ENCODE results near the gene TMEM74B.
"Not testable (repeated sequence)": the region's sequence is repeated elsewhere in the genome, so short reads cannot be mapped to it uniquely, and the experiment has no call there.

TMEM74B gene

DNA sequence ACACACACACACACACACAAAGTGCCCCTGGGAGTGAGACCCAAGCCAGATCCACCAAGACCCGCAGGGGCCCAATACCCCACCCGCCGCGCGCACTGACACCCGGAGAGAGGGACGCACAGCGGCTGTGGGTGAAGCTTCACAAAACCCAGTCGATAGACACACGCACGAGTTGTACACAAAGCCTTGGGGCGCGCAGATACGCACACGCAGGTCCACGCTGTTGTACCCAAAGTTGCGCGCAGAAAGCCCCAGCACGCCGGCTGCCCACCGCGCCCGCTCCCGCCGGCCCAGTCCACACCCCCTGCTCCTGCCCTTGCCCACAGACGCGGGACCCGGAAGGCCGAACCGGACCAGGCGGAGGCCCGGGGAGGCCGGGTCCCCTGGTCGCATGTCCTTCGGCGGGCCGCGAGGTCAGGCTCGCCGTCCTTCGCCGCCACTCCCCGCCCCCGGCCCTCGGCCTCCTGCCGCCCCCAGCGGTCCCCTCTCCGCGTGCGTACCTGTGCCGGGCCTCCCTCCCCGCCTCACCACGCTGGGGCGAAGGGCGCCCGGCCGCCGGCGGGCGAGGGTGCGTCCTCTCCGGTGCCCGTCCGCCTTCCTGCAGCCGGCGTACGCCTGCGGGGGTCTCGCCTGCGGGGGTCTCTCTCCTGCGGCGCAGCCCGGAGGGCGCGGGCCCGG, at the start of gene TMEM74B:
TSS of gene TMEM74B (minus strand) at position 344 of the 678 bp plus-strand sequence. CDS start 1,180 bp downstream, outside the sequence.
- no peak for DNase-seq (ENCODE audit: low read depth in 2 of 2)

DNA sequence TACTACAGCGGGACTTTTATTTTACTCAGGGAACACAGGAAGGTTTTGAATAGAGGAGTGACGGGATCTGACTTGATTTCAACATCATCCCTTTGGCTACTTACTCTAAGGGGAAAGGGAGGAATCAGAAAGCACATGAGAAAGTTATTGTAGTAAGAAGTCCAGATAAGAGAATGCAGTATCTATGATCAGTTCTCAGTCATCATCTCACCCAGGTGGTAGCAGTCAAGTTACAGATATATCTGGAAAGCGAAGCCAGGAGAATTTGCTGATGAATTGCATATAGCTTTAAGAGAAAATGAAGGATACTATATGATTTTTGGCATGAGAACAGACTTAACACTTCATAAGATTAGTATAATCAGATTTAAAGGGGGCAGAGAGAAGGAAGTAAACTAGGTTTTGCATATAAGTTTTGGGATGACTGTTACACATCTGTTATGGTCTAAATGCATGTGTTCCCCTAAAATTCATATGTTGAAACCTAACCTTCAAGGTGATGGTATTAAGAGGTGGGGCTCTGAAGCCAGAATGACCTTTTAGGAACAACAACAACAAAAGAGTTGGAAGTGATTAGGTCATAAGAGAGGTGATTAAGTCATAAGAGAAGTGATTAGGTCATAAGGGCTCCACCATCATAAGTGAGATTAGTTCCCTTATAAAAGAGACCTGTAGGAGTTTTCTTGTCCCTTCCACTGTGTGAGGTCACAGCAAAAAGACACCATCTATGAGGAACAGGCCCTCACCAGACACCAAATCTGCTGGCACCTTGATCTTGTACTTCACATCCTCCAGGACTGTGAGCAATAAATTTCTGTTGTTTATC, 47.7 kb upstream of the TMEM74B start:
- no peak for DNase-seq (ENCODE audit: low read depth in 2 of 2)

DNA sequence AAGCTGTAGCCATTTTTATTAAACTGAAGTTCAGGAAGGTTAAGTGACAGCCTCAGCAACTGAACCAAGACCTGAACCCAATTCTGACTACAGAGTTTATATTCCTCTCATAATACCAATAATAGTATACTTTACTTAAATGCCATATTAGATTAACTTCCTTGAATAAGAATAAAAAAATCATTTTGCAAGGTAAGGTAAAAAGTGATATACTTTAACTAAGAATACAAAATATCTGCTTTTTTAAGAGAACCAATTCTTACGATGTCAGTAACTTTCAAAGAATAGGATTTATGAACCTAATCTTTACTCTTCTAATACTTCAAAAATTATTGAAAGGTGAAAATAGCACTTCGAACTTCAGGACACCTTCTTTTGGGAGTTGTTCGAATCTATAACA, 44.8 kb upstream of the TMEM74B start:
- no peak for DNase-seq (ENCODE audit: low read depth in 2 of 2)

DNA sequence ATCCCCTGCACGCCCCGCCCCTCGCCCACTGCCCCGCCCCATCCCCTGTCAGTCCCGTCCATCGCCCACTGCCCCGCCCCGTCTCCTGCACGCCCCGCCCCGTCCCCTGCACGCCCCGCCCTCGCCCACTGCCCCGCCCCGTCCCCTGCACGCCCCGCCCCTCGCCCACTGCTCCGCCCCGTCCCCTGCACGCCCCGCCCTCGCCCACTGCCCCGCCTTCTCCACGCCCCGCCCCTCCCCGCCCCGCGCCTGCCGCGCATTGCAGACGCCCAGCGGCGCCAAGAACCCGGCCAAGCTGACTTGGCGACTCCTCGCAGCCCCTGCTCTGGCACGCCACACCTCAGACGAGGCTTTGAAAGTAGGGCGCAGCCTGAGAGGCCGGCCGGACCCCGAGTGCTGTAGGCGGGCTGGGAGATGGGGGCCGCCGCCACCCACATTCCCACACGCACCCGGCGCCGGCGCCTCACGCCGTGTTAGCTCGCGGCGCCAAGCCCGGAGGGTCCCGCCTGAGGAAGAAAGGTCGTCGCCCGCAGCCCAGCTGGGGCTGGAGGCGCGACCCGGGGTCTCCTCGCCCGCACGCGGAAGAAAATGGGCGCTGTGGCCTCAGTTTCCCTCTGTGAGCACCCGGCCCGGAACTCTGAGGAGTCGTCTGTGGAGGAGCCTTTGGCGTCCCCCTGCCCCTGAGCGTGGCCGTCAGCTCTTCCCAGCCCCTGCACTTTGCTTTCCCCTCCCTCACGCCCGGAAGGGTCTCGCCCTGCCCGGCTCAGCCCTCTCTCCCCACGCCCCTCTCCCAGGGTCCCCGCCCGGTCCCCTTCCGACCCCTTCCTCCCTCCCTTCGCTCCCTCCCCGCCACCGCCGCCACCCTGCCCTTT, 41.2 kb upstream of the TMEM74B start, which contains the start of gene RAD21L1:
TSS of gene RAD21L1 (plus strand) at position 262 of the 872 bp plus-strand sequence. CDS start 2,410 bp downstream, outside the sequence.
- DNase-seq (ENCODE audit: low read depth in 2 of 2), result peak; percentile 56 to 73

DNA sequence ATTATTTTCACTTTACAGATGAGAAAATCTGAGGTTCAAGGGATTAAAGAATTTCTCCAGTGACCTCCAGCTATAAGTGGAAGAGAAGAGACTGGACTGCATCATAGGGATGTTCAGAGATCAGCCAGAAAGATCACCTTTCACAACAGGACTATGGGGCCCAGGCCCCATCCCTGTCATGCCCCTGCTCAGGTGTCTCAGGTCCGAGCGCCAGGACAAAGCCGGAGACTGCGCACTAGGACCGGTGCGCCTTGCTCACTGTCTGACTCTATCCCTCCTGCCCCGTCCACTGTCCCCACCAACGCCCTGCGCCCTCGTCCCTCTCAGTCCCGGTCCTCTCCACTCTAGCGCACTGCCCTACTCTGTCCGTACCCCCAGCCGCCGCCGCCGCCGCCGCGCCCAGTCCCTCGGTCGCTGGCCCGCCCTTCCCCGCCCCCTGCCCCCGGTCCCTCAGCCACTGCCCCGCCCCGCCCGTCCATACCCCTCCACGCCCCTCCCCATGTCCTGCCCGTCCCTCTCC, 40.5 kb upstream of the TMEM74B start:
- no peak for DNase-seq (ENCODE audit: low read depth in 2 of 2)

DNA sequence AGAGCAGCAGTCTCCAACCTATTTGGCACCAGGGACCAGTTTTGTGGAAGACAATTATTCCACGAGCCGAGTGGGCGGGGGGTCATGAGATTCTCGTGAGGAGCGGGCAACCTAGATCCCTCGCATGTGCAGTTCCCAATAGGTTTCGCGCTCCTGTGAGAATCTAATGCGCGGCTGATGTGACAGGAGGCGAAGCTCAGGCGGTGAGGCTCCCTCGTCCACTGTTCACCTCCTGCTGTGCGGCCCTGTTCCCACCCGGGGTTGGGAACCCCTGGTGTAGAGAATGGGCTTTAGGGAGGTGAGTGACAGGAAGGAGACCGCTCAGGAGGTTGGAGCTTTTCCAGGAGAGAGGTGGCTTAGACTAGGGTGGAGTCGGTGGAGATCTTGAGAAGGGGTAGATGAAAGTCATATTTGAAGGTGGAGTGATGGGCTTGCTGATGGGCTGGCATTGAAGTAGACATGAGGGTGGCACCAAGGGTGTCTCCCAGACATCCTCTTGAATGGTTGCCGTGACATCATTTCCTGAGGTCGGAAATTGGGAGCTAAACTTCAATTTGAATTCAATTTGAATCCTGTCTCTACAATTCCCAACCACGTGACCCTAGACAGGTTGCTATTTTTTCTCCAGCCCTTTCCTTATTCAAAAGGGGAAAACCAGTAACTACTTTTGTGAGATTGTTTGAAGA, 39.6 kb upstream of the TMEM74B start:
- no peak for DNase-seq (ENCODE audit: low read depth in 2 of 2)

DNA sequence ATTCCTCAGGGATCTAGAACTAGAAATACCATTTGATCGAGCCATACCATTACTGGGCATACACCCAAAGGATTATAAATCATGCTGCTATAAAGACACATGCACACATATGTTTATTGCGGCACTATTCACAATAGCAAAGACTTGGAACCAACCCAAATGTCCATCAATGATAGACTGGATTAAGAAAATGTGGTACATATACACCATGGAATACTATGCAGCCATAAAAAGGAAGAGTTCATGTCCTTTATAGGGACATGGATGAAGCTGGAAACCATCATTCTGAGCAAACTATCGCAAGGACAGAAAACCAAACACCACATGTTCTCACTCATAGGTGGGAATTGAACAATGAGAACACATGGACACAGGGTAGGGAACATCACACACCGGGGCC, 38.0 kb upstream of the TMEM74B start:
- not testable (repeated sequence) for DNase-seq (ENCODE audit: low read depth in 2 of 2)

DNA sequence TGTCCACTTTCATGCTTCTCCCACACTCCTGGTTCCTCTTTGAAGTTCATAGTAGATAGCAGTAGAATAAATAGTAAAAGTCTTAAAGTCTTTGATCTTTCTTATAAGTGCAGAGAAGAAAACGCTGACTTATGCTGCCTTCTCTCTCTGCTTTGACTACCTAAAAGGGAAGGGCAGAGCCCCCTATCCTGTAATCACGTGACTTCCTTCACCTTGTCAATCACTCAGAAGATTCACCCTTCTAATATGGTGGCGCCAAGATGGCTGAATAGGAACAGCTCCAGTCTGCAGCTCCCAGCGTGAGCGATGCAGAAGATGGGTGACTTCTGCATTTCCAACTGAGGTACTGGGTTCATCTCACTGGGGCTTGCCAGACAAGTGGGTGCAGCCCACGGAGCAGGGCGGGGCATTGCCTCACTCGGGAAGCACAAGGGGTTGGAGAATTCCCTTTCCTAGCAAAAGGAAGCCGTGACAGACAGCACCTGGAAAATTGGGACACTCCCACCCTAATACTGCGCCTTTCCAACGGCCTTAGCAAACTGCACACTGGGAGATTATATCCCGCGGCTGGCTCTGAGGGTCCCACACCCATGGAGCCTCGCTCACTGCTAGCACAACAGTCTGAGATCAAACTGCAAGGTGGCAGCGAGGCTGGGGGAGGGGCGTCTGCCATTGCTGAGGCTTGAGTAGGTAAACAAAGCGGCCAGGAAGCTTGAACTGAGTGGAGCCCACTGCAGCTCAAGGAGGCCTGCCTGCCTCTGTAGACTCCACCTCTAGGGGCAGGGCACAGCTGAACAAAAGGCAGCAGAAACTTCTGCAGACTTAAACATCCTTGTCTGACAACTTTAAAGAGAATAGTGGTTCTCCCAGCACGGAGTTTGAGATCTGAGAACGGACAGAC, 32.0 kb upstream of the TMEM74B start:
- DNase-seq (ENCODE audit: low read depth in 2 of 2), result not testable (repeated sequence)

DNA sequence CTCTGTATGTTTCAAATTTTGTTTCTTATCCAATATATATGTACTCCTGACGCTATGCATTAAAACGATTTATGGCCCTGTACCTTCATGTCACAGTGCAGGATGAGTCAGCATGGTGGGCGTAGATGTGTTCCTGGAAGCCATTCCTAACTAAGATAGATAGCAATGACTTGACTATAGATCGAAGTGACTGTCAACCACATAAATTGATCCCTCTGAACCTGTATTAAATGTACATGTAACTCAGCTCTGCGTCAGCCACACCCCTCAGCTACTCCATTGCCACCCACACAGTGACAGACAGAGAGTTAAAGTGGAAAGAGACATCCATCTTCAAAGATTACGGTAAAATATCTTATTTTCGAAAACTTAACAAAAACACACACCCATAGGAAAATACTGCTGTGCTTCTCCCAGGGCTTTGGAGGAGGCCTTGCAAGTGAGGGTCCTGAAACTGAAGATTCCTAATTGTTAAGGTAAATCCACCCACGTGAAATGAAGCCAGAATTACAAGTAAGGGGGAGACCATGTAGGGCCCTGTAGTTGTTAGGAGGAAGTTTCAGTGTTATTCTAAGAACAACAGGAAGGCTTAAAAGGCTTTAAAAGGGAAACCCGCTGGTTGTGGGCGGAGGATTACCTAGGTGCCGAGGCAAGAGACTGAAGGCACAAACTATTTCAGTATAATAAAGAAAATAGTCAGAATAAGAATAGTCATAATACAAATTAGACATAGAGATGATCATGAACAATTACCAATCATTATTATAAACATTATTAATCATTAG, 30.8 kb upstream of the TMEM74B start:
- DNase-seq (ENCODE audit: low read depth in 2 of 2), result no peak

DNA sequence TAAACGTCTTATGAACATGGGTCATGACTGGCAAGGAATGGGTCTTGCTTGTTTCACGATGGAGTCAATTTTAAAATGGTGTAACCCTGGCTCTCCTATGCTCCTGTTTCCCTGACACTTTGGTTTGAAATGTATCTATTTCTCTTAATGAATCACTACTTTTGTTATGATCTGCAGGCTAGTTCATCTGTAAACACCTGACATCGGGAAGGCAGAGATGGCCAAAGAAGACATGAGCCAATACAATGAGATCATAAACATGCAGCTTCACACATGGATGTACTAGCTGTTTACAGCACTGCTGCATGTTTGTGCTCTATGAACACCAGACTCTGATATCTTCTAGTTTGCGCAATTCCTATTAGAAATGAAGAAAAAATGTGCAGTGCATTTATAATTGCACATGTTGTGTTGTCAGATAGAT, 30.1 kb upstream of the TMEM74B start:
- no peak for DNase-seq (ENCODE audit: low read depth in 2 of 2)

DNA sequence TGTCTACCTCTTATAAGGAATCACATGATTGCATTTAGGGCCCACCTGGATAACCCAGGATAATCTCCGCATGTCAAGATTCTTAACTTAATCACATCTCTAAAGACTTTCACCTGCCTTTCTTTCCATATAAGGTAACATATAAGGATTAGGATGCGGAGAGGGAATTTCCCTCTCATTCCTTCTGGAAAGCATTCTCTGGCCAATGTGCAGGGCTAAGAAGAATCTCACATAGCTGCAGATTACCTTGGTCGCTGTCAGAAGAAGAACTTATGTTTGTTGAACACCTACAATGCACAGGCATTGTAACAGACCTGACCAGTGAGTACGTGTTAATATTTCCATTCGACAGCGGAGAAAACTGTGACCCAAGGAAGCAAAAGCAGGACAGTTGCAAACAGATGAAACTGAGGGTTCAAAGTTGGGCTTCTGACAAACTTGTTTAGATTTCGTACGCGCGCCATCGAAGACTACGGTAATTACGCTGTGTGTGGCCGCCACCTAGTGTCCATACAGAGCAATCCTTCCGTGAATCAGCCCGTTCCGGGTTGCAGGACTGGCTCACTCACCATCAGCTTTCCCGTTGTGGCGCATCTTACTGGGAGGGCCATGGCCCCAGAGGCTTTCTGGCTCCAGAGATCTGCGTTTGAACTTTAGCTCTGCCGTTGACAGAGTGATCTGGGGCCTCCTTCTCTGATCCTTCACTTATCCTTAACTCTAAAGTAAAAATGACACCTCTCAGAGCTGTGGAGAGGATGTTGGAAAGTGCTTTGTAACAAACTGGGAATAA, 28.0 kb upstream of the TMEM74B start:
- peak; percentile 41 to 45 for DNase-seq (ENCODE audit: low read depth in 2 of 2)

DNA sequence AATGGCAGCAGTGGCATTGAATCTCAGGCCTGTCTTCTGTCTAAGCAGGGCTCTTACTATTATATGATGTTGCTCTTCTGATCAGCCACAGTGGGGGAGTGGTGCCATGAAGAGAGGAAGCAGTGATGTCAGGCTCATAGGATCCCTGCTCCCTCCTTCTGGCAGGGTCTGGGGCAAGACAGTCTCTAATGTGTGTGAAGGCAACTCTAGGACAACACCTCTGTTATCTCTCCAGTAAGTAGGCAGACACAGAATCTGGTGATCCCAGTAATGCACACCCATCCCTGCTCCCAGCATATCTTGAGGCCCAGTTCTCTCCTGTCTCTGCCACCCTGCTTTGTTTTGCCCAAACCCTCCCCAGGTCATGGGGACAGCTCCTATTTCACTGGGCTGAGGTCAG, 27.2 kb upstream of the TMEM74B start:
- DNase-seq (ENCODE audit: low read depth in 2 of 2), result no peak

DNA sequence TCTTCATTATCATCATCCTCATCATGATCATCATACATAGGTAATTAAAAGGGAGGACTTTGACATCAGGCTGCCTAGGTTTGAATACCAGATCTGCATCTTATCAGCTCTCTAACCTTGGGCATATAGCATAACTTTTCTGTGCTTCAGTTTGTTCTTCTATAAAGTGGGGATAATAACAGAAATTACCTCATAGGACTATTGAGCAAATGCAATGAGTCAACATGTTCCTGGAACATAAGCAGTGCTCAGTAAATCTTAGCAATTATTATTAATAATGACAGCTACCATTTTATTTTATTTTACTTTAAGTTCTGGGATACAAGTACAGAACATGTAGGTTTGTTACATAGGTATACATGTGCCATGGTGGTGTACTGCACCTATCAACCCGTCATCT, 25.7 kb upstream of the TMEM74B start:
- no peak for DNase-seq (ENCODE audit: low read depth in 2 of 2)

DNA sequence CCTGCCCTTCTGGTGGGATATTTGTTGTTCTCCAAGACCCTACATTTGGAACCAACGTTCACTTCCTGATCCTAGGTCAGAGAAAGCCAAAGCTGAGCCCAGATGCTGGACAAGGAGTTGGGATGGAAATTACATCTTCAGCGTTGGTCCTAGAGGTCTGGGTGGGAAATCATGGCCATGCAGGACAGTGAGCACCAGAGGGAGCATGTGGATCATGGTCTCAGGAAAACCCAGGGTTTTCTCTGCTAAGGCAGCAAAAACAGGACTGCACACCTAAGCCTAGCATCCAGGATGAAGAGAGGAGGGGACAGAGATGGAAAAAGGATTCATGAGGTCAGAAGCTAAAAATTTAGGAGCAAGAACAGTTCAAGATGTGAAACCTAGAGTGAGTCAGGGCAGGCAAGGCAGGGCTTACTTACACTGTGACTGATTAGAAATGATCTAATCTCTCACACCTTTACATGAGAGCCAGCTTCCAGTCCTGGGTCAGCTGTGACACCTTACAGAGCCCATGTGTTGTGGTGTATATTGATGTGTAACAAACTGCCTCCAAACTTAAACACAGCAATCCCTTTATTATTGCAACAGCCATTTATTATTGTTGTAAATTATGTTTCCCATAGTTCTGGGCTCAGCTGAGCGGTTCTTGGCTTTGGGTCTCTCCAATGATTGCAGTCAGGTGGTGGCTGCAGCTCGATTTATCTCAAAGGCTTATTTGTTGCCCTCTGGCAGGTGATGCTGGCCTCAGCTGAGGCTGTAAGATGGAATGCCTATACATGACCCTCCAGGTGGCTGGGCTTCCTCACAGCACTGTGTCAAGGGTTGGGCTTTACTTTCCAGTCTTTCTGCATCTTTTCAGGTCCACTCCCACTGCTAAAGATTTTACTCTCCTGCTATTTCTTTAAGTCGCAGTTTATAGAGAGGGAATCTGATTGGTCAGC, 24.9 kb upstream of the TMEM74B start:
- DNase-seq (ENCODE audit: low read depth in 2 of 2), result no peak

DNA sequence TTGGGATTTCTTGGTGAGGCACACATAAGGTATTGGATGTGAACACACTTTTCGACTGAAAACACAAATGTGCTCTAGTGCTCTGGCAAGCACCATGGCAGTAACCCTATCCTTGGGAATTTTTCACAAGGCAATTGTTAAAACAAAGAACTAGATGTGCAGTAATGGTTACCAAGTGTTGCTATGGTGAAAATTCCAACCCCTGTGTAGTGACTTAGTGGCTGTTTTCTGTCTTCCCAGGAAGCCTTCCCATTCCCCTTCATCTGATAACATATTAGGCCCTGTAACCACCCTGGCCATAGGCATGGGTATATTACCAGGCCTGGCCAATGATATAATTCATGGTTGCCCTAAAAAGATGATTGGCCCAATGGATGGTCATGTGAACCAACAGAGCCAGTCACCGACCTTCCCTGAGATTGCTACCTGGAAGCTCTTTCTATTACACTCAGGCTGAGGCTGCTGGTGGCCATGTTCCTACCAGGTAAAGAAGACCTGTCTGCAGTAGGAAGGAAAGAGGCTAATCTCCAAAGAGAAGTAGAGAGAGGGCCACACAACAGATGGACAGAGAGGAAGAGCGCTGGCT, 22.6 kb upstream of the TMEM74B start:
- no peak for DNase-seq (ENCODE audit: low read depth in 2 of 2)

DNA sequence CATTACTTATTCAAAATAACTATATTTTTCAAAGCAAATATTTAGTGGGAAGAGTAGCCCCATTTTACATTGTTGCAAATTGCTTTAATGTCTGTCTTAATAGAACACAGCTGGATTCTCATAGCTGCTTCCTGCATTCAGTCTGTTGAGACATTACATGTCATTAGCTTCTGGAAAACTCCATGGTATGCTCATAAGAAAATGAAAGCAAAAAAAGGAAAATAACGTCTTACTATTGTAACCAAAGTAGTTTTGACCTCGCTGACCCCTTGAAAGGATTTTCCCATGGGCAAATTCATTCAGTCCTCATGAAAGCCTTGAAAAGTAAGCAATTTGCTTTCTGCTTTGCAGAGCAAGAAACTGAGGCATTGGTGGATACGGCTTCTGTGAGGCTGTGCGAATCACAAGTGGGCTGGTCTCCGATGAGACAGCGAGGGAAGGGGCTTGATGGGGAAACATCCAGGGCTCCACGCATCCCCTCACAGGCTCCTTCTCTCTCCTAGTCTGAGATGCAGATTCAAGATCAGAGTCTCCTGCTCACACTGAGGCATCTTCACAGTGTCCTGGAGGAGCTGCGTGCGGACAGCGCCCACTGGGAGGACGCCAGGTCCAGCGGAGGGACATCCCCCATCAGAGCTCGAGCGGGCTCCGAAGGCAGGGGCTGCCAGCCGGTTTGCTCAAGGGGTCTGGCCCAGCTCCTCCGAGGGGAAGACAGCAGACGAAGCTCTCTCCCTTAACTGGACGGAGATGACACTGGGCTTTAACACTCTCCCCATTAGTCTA, 21.8 kb upstream of the TMEM74B start:
- no peak for DNase-seq (ENCODE audit: low read depth in 2 of 2)

All from stimulated activated CD8-positive, alpha-beta memory T cell treated with anti-CD3 and anti-CD28 coated beads, Interleukin-7, amount 100 ng/mL, for 1 hour (primary cell).